SK-N-SH treated with all-trans-retinoic acid at 6 μM for 48 hours (cell line): ENCODE results near the gene MSN.

ENCODE experiments used
- ATAC-seq: fragments of 200-7000 bp; cut with Tn5 transposase; 3 replicates; pipeline ENCODE4 v1.9.1; 2020; ENCODE audit warnings: mild to moderate bottlenecking, moderate library complexity
- ARNTL ChIP-seq: fragments of 450-650 bp; formaldehyde crosslinking; IDR thresholded peaks from 2 replicates; pipeline ENCODE4 v1.5.0; 2020; ENCODE audit warnings: low read depth, mild to moderate bottlenecking, moderate library complexity, borderline replicate concordance
- BACH2 ChIP-seq: fragments of 250-450 bp; sonication (Bioruptor Pico); IDR thresholded peaks from 2 replicates; pipeline ENCODE4 v1.9.0; 2021; ENCODE audit warnings: mild to moderate bottlenecking, borderline replicate concordance
- CSDC2 ChIP-seq: fragments of 250-450 bp; sonication (Bioruptor Pico); IDR thresholded peaks from 2 replicates; pipeline ENCODE4 v1.5.0; 2020; ENCODE audit warnings: mild to moderate bottlenecking, moderate library complexity
- GLIS3 ChIP-seq: fragments of 250-450 bp; sonication (Bioruptor Pico); IDR thresholded peaks from 2 replicates; pipeline ENCODE4 v1.5.0; 2020; ENCODE audit warnings: mild to moderate bottlenecking, moderate library complexity
- ISL1 ChIP-seq: fragments of 250-450 bp; sonication (Bioruptor Pico); IDR thresholded peaks from 2 replicates; pipeline ENCODE4 v2.1.2; 2022; ENCODE audit warnings: mild to moderate bottlenecking, moderate library complexity
- OSR1 ChIP-seq: fragments of 250-450 bp; sonication (Bioruptor Pico); IDR thresholded peaks from 2 replicates; pipeline ENCODE4 v1.8.0; 2022; ENCODE audit warnings: moderate library complexity, mild to moderate bottlenecking, inconsistent platforms
- PATZ1 ChIP-seq: fragments of 250-450 bp; sonication (Bioruptor Pico); IDR thresholded peaks from 2 replicates; pipeline ENCODE4 v1.8.0; 2020; ENCODE audit warnings: mild to moderate bottlenecking, moderate library complexity, borderline replicate concordance
- POU6F1 ChIP-seq: fragments of 250-450 bp; sonication (Bioruptor Pico); IDR thresholded peaks from 2 replicates; pipeline ENCODE4 v1.8.0; 2021; ENCODE audit warnings: low read depth, mild to moderate bottlenecking, moderate library complexity, borderline replicate concordance
- PPARA ChIP-seq: fragments of 250-450 bp; sonication (Bioruptor Pico); IDR thresholded peaks from 2 replicates; pipeline ENCODE4 v1.5.0; 2020; ENCODE audit warnings: mild to moderate bottlenecking, borderline replicate concordance
- RARB ChIP-seq: fragments of 250-450 bp; sonication (Bioruptor Pico); IDR thresholded peaks from 2 replicates; pipeline ENCODE4 v1.8.0; 2021; ENCODE audit warnings: mild to moderate bottlenecking, moderate library complexity
- SNAI2 ChIP-seq: fragments of 250-450 bp; sonication (Bioruptor Pico); IDR thresholded peaks from 2 replicates; pipeline ENCODE4 v1.5.0; 2020; ENCODE audit warnings: mild to moderate bottlenecking, moderate library complexity
- TCF4 ChIP-seq: fragments of 250-450 bp; sonication (Bioruptor Pico); IDR thresholded peaks from 2 replicates; pipeline ENCODE4 v1.8.0; 2021; ENCODE audit warnings: mild to moderate bottlenecking, moderate library complexity, borderline replicate concordance
- TOX ChIP-seq: fragments of 250-450 bp; sonication (Bioruptor Pico); IDR thresholded peaks from 2 replicates; pipeline ENCODE4 v1.8.0; 2021; ENCODE audit warnings: mild to moderate bottlenecking, moderate library complexity, borderline replicate concordance
- TSHZ2 ChIP-seq: fragments of 250-450 bp; sonication (Bioruptor Pico); IDR thresholded peaks from 2 replicates; pipeline ENCODE4 v1.5.0; 2020; ENCODE audit warnings: mild to moderate bottlenecking, moderate library complexity
- ZC3H10 ChIP-seq: fragments of 250-450 bp; sonication (Bioruptor Pico); IDR thresholded peaks from 2 replicates; pipeline ENCODE4 v1.5.1; 2021; ENCODE audit warnings: mild to moderate bottlenecking, moderate library complexity
- ZFP3 ChIP-seq: fragments of 250-450 bp; sonication (Bioruptor Pico); IDR thresholded peaks from 2 replicates; pipeline ENCODE4 v1.5.0; 2020; ENCODE audit warnings: mild to moderate bottlenecking, moderate library complexity
- ZFP30 ChIP-seq: fragments of 450-650 bp; formaldehyde crosslinking; IDR thresholded peaks from 2 replicates; pipeline ENCODE4 v1.5.0; 2022; ENCODE audit warnings: mild to moderate bottlenecking, moderate library complexity
- ZNF565 ChIP-seq: fragments of 450-650 bp; formaldehyde crosslinking; conservative IDR thresholded peaks from 2 replicates; pipeline ENCODE4 v1.5.0; 2020; ENCODE audit warnings: low read depth, mild to moderate bottlenecking, moderate library complexity
- ZNF70 ChIP-seq: fragments of 450-650 bp; formaldehyde crosslinking; IDR thresholded peaks from 2 replicates; pipeline ENCODE4 v1.5.0; 2020; ENCODE audit warnings: mild to moderate bottlenecking, moderate library complexity
- ZNF8 ChIP-seq: fragments of 450-650 bp; formaldehyde crosslinking; IDR thresholded peaks from 2 replicates; pipeline ENCODE4 v1.5.0; 2020; ENCODE audit warnings: mild to moderate bottlenecking, moderate library complexity
- TF ChIP-seq, protein P1 (sequence below): fragments of 250-450 bp; sonication (Bioruptor Pico); IDR thresholded peaks from 2 replicates; pipeline ENCODE4 v1.5.1; 2020; ENCODE audit warnings: low read depth, mild to moderate bottlenecking, moderate library complexity

Gene MSN

GRCh38 chrX:65637335-65637734 lies 30.1 kb upstream of the MSN start:
- no peak for ATAC-seq
- no peak for TF ChIP-seq BACH2 (CRISPR knock-in tag)
- TF ChIP-seq ZNF8 (CRISPR knock-in tag), result no peak
- TF ChIP-seq OSR1 (CRISPR knock-in tag), result no peak
- TF ChIP-seq ARNTL (CRISPR knock-in tag), result no peak
- no peak for TF ChIP-seq POU6F1 (CRISPR knock-in tag)
- TF ChIP-seq, protein P1, sequence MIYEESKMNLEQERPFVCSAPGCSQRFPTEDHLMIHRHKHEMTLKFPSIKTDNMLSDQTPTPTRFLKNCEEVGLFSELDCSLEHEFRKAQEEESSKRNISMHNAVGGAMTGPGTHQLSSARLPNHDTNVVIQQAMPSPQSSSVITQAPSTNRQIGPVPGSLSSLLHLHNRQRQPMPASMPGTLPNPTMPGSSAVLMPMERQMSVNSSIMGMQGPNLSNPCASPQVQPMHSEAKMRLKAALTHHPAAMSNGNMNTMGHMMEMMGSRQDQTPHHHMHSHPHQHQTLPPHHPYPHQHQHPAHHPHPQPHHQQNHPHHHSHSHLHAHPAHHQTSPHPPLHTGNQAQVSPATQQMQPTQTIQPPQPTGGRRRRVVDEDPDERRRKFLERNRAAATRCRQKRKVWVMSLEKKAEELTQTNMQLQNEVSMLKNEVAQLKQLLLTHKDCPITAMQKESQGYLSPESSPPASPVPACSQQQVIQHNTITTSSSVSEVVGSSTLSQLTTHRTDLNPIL (CRISPR knock-in tag), result no peak
- no peak for TF ChIP-seq SNAI2 (CRISPR knock-in tag)
- no peak for TF ChIP-seq PPARA (CRISPR knock-in tag)
- no peak for TF ChIP-seq ZFP30 (CRISPR knock-in tag)
- TF ChIP-seq ZNF565 (CRISPR knock-in tag), result no peak
- no peak for TF ChIP-seq TOX (CRISPR knock-in tag)
- TF ChIP-seq ZC3H10 (CRISPR knock-in tag), result no peak
- no peak for TF ChIP-seq GLIS3
- TF ChIP-seq RARB (CRISPR knock-in tag), result no peak

DNA sequence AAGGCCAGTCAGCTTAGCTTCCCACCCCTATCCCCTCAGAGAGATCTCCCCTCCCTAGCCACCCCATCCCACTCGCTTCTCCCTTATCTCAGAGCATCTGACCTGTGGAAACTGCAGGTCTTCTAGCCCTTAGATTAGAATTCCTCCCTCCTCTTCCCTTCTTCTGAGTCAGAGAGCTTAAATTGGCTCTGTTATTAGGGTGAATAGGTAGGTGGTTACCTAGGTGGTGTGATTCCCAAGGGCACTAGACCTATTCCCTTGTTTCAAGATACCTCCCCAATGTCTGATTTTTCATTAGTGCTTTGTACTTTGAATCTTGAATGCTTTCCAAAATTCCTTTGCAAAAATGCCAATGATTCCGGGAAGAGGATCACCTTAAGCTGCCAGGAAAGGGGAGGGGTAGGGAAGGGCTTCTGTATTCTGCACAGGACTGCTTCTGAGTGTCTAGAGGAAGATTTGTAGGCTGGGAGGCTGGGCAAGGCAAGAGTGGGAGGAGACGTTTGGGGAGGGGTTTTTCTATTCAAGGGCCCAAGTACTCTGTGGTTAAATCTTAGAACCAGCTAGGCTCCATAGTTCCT lies 24.5 kb upstream of the MSN start:
- ATAC-seq, result peak; percentile 62
- TF ChIP-seq TSHZ2 (CRISPR knock-in tag) (no peak), ZFP30 (CRISPR knock-in tag) (no peak), ZFP3 (CRISPR knock-in tag) (no peak), RARB (CRISPR knock-in tag) (no peak), TCF4 (CRISPR knock-in tag) (no peak), ZC3H10 (CRISPR knock-in tag) (no peak), ARNTL (CRISPR knock-in tag) (no peak), ZNF8 (CRISPR knock-in tag) (no peak), POU6F1 (CRISPR knock-in tag) (no peak), ZNF565 (CRISPR knock-in tag) (no peak), BACH2 (CRISPR knock-in tag) (no peak)

DNA sequence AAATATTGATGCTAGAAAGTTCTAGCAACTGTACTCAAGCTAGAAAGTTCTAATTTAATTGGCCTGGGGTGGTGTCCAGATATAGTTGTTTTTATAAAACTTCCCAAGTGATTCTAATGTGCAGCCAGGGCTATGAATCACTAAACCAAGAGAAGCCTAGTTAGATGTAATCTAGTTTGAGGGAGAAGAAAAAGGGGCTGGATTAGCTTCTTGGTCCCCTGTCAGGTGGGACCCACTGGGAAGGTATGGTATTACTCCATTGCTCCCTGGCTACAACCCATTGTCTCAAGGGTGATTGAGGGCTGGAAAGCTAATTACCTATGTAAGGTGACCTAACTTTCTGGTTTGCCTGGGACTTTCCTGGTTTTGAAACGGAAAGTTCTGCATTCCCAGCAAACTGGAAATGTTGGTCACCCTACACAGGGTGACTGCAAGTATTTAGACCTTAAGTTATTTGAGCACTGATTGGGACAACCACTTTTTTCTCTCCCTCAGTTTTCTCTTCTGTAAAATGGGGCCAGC lies 23.9 kb upstream of the MSN start:
- peak; percentile 18 for ATAC-seq
- TF ChIP-seq PPARA (CRISPR knock-in tag) (no peak), POU6F1 (CRISPR knock-in tag) (no peak), TSHZ2 (CRISPR knock-in tag) (no peak), ZFP30 (CRISPR knock-in tag) (no peak), GLIS3 (no peak), ZFP3 (CRISPR knock-in tag) (no peak), OSR1 (CRISPR knock-in tag) (no peak), CSDC2 (no peak), PATZ1 (CRISPR knock-in tag) (no peak), ISL1 (CRISPR knock-in tag) (no peak), TCF4 (CRISPR knock-in tag) (no peak), SNAI2 (CRISPR knock-in tag) (no peak), ZNF70 (CRISPR knock-in tag) (no peak), ARNTL (CRISPR knock-in tag) (no peak)
